A549 (cell line): ENCODE data around the gene AP5S1.

Experiments used
- BCL3 ChIP-seq: fragments of >200 bp; sonication (Bioruptor Twin); formaldehyde crosslinking; IDR thresholded peaks from 3 replicates; pipeline ENCODE4 v1.6.1; 2016
- HOXA7 ChIP-seq: fragments of 250-450 bp; sonication (Bioruptor Pico); IDR thresholded peaks from 2 replicates; pipeline ENCODE4 v1.5.0; 2020; ENCODE audit warnings: mild to moderate bottlenecking, moderate library complexity
- REST ChIP-seq: fragments of 200-600 bp; sonication (generic); IDR thresholded peaks from 2 replicates; pipeline ENCODE4 v1.6.1; 2016; ENCODE audit warnings: antibody characterized with exemption, mild to moderate bottlenecking, moderate library complexity
- SREBF2 ChIP-seq: fragments of 450-650 bp; IDR thresholded peaks from 2 replicates; pipeline ENCODE4 v1.6.1; 2014; ENCODE audit warnings: mild to moderate bottlenecking, moderate library complexity
- TP53 ChIP-seq: fragments of 250-450 bp; sonication (Bioruptor Pico); IDR thresholded peaks from 2 replicates; pipeline ENCODE4 v1.5.0; 2021; ENCODE audit warnings: mild to moderate bottlenecking, moderate library complexity

- no peak for TF ChIP-seq SREBF2
- no peak for TF ChIP-seq REST
- TF ChIP-seq HOXA7 (CRISPR knock-in tag): 0 out of 2 replicates have a peak, but pooled peaks have one; percentile 53
- TF ChIP-seq BCL3: no peak
- TF ChIP-seq TP53 (CRISPR knock-in tag): no peak
Observed at GRCh38 chr20:3820901-3821727, 767 bp downstream of the AP5S1 start.
